Measurements from ENCODE around the gene ELOVL4. TPM values are rescaled to one million over a fixed set of nuclear protein-coding genes. Genes with fewer than 3 reads are reported as not detected.

The ELOVL4 gene
- total RNA-seq, 3 donors from 2014 or later, result 0.64 to 1.9 (median 1.3) TPM

GRCh38 chr6:79868098-79868722 lies 79.1 kb downstream of the ELOVL4 start:
- TF ChIP-seq POLR2AphosphoS5 (IDR thresholded peaks at IDR 0.05), result no peak
- peak; percentile 17 to 33 (median 18) for TF ChIP-seq CTCF (IDR thresholded peaks at IDR 0.05)
- H3K9me3 ChIP-seq, result no peaks in the 10 kb centered on the region
- H3K4me3 ChIP-seq, result no peak overlapping the region
- H3K4me1 ChIP-seq, result no peaks in the 10 kb centered on the region
- intact Hi-C loops (cut with DNase I; ENCODE audit: low total_unique reads), result no loop called here
- no peak for DNase-seq (ENCODE audit: low spot score in 2 of 2)
- H3K36me3 ChIP-seq, result no peaks in the 10 kb centered on the region
- no peaks in the 10 kb centered on the region for H3K27me3 ChIP-seq
- H3K27ac ChIP-seq, result no peak overlapping the region

Other genes starting within 250 kb of the ELOVL4 start
- gene TTK, start 57.1 kb upstream of the ELOVL4 start, total RNA-seq, result 1 to 10 TPM in 2 of 3 donors, under 1 TPM in 1; 0.66 to 1.9 (median 1.5) TPM
- gene BCKDHB, start 159.1 kb upstream of the ELOVL4 start, total RNA-seq, result 10 to 100 TPM; 19.0 to 33.7 (median 23.4) TPM